Activated CD8-positive, alpha-beta memory T cell treated with anti-CD3 and anti-CD28 coated beads for 1 hour (primary cell): ENCODE results near the gene USP31.
A peak's percentile ranks its signal among the peaks of the same experiment; 100 is the strongest.

Source experiments
- DNase-seq, 2 donors: peaks; one replicate each; pipeline ENCODE4 v3.0.0-alpha.2; 2020; ENCODE audit warnings: low read depth in 1 of 2; ENCODE audit errors: extremely low read depth in 1 of 2

Gene USP31

DNA sequence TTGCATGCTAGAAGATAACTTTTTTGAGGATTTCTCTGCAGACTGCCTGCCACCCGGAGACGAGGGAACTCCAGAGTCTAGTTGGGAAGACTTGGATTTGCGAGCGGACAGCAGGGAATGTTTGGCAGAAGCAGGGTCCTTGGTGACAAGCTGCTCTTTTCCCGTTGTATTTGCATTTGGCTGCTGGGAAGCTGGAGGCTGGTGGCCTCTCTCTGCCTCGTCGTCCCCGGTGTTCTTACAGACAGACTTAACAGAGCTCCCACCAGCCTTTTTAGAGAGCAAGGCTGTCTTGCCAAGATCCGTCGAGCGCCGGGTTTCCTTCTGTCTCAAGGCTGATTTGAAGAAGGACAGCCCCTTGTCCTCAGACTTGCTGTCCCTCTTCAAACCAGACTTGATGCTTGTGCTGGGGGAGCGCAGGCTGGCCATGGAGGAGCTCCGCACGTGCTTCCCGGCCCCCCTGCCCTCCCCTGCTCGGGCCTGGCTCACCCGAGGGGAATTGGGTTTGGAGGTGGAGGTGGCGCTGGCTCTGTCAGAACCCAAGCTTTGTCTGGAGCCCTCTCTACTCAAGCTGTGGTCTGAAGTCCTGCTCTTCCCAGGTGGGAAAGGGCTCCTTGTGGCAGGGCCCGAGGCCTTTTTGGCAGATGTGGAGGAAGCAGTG, 81.0 kb downstream of the USP31 start:
- DNase-seq, result no peak

DNA sequence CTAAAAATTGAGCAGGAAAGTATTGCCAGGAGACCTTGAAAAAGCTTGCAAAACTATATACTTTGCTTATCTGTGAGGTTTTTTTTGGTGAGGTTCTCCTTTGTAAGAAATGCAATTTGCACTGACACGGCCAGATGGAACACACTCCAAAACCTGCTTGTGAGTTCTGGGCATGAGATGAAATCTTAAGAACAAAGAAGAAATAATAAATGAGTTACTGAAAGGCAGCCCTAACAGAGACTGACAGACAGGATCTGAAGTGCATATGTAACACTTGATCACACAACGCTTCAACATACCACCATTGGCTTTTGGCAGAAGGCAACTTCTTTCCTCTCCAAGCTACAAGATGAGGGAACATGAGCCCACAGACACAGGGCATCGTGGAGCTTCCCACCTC, 82.6 kb downstream of the USP31 start:
- DNase-seq, result no peak

DNA sequence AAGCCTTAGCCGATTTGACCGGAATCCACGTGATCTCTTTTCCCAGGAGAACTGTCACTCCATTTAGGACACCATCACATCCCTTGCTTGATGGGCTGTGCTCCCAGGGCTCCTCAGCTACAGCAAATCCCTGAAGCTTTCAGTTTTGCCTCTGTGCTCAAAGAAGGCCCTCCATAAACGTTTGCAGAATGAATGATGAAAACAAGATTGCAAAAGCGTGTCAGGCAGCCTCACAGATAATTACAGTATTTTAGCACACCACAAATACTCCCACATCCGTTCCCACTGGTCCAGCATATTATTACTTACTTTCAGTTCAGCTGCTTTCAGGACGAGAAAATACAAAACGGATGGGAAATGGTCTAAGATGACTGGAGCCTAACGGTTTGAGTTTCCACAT, 84.6 kb downstream of the USP31 start:
- DNase-seq, result no peak

DNA sequence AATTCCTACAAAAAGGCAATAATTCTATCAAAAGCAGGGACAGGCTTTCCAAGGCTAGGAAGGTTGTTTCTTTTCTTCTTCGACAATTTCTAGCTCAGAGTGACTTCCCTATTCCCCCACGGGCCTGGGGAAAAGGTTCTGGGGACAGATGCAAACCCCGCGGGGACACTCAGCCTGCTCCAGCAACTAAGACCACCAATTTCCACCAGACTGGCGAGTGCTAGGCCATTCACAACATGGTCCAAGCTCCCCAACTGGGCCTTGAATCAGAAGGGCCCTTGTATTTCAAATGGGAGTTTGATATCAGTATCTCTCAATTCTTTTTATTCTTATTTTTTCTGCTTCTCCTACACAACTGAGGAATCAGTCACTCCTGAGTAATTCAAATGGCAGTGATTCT, 86.7 kb downstream of the USP31 start:
- DNase-seq, result no peak

DNA sequence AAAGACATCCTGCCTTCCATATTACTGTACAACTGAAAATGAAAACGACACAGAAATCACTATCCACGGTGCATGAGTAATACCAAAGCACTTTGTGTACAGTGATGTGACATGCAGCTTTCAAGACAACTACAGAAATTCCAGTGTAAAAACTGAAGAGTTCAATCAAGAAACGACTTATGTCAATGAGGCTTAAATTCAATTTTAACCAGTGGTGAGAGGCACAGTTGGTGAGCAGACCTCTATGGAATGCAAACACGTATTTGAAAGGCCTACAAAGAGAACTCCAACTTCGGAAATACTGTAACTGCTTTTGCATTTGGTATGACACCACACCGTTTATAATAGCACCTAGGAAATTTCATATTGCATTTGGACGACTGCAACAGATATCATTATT, 87.6 kb downstream of the USP31 start:
- no peak for DNase-seq

DNA sequence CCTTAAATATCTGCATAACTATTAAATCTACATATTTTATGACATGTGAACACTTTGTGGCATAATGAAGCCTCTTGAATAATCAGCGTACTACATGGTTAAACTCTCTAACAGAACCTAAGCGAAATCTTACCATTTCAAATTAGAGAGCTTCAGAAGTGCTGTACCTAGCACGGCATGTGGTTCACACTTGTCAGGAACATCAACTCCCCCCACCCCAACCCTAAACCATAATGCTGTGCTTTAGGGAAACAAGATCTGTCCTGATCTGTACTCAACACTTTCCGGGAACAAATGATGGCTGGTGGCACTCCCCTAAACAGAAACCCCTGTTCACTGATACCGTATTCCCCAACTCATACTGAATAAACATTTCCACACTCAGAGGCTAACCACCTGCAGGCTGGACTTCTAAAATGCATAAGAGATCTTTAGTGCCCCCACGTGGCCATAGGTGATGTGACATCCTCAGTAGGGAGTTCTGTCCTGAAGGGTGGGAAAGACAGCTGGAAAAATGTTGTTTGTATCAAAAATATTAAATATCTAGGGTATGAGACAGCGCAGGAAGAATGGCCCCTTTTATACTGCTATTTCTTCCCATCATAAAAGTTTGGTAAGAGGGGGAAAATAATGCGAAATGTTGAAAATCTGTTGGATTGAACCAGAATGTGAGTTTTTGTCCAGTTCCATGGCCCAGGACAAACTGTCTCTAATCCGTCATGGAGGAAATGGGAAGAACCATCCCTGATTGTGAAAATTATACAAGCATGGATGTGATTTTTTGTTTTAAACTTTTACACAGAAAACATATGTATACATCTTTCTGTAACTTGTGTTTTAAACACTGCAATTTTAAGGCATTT, 88.6 kb downstream of the USP31 start:
- DNase-seq, result peak; percentile 11 to 25

DNA sequence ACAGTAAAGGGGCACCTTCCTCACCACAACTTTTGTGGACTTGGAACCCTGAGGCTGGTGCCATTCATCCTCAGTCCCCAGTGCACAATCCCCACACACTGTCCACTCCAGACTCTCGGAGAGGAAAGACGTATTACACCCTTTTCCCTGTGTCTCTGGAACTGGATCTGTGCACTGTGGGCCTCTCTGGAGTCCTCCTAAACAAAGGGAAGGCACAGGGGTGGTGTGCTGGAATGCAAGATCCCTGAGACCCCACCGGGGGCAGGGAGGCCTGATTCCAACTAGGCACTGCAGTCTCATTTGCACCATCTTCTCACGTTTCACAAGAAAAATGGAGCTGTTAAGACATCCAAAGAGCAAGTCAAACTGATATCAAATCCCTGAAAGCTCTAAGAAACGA, 89.8 kb downstream of the USP31 start:
- DNase-seq, result no peak

DNA sequence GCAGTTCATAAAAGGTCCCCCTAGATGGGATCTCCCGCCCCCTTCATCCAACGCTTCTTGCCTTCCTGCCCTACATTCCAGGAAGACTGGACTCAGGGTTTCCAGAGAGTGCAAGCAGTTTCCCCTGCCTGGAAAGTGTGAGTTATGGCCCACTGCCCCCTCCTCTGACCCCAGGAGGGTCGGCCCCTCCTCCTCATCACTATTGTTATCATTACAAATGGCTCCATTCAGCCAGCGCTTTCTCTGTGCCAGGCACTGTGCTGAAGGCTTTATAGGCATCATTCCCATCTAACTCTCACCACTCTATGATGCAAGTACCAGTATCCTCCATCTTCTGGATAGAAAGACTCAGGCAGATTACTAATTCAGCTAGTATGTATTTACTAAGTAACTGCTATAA, 90.7 kb downstream of the USP31 start:
- no peak for DNase-seq

DNA sequence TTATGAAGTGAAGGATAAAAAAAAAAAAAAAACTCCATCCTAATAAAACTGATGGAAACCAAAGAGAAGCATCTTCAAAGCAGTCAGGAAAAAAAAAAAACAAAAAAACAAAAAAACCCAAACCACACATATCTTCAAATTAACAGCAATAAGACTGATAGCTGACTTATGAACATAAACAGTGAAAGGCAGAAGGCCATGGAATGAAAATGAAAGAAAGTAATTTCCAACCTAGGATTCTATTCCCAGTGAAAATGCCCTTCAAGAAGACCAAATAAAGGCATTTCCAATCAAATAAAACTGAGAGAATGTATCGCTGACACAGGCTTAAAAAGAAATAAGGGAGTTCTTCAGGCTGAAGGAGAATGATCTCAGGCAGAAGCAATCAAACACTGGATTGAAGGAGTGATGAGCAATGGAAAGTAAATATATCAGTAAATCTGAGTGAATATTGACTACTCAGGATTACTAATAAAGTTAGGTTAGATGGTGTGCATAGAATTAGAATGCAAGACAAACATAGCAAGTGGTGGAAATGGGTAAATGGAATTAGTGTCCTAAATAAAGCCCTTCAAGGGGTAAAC, 92.1 kb downstream of the USP31 start:
- DNase-seq, result no peak

DNA sequence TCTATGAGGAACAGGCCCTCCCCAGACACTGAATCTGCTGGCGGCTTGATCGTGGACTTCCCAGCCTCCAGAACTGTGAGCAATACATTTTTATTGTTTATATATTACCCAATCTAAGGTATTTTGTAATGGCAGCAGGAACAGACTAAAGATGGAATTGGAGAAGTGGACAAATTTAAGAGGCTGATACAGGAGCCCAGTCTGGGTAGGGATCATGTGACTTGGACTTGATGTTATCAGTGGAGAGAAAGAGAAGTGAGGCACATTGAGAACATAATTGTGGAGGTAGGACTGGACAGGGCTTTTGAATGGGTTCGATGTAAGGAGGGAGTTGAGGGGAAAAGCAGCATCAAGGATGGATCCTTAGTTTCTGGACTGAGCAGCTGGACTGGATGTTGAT, 93.8 kb downstream of the USP31 start:
- no peak for DNase-seq

DNA sequence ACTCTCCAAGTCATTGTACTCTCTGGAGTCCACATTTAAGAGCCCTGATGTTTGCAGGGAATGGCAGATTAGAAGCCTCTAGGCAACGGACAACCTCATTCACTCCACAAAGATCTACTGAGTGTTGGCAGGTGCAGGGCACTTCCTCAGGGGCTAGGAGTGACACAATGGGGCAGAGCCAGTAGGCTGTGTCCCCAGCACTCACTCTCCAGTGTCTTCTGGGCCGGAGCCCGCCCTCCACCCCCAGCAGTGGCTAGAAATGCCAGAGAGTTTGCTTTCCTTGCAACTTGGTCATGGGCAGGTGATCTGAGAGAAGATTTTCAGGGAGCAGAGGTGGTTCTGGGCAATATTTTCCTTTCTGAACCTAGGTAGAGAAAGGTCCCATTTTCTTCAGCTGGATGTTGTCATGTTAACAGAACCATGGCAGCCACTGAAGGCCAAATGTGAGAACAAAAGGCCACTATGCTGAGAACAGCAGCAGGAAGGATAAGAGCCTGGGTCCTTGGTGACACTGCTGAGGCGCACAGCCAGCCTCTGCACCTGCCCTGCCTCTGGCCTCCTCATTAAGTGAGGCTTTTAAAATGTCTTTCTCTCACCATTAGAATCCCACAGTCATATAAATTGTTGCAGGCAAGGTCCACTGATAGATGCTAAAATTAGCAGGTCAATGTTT, 96.2 kb downstream of the USP31 start:
- DNase-seq, result no peak

DNA sequence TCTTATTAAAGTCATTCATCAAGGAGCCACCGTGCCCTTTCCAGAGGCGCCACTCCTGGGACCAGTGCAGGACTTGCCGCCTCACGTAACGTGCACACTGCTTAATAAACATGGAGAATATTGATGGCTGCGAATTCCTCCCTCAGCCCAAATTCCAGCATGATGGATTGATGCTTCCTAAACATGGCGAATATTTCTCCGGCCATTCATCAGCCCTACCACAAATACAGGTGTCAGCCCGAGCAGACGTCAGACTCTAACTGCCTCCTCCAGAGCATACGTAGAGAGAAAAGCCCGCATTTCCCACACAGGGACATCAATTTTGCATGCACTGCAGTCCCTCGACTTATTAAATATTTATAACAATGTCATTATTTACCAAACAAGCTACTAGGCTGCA, 97.0 kb downstream of the USP31 start:
- no peak for DNase-seq

DNA sequence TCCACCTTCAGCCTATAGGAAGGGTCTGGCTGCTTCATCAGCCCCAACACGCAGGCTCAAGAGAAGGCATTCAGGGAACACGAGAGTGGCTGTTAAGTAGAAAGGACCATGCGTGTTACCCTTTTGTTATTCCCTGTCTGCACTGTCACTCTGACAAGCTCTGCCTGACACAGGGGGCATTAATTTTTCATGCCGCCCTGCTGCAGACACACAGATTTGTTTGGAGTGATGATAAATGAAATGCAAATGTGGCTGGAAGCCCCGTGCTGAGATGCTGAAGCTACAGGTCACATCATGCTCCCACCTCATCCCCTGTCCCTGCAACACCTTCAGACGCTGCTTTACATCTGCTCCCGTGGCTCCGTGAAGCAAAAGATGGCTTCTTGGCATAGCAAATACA, 97.7 kb downstream of the USP31 start:
- no peak for DNase-seq

DNA sequence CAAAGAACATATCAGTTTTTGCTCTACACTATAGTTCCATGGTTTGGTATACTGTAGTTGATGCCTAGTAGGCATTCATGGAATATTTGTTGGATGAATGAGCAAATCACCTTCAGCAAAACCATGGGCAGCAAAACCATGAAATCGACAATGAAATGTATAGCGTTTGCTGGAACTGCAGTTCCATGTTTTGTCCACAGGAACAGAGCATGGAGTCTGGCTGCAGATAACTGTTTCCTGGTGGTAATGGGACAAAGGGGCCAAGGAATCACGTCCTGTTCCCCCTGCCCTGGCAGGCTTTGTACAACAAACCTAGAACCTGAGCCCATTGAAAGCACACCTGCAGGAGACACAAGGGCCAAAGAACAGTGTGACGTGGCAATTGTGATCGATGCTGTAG, 101.1 kb downstream of the USP31 start:
- DNase-seq, result no peak

DNA sequence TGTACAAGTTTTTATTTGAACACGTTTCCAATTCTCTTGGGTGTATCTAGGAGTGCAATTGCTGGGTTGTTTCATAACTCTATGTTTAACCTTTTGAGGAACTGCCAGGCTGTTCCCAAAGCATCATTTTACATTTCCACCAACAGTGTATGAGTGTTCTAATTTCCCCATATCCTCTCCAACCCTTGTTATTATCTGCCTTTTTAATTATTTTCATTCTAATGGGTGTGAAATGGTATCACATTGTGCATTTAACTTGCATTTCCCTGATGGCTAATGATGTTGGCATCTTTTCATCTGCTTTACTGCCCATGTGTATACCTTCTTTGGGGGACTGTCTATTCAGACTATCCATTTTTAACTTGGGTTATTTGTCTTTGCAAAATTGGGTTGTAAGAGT, 104.2 kb downstream of the USP31 start:
- DNase-seq, result no peak

DNA sequence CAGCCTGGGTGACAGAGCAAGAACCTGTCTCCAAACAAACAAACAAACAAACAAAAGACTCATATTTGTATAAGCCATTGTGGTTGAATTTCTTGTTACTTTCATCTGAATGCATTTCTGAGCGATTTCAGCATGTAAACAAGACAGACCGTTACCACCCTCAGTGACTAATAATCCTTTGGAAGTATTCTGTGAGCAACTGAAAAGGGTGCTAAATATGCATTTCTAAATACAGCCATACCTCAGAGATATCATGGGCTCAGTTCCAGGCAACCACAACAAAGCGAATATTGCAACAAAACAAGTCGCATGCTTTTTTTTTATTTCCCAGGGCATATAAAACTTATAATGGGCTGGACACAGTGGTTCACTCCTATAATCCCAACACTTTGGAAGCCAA, 109.0 kb downstream of the USP31 start:
- no peak for DNase-seq

DNA sequence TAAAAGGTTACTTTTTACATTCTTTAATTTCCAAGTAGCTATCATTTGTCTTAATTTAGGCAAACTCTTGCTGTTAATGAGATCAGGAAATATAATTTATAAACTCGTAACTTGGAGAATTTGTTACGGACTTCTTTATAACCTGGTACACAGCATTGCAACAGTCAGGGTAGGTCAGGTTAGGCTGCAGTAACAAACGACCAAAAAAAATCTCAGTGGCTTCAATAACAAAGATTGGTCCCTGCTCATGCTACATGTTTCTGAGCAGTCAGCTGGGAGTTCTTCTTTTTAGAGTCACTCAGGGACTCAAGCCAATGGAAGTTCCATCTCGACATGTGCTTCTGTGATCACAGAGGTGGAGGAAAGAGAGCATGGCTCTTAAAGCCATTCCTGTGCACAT, 110.1 kb downstream of the USP31 start:
- no peak for DNase-seq

DNA sequence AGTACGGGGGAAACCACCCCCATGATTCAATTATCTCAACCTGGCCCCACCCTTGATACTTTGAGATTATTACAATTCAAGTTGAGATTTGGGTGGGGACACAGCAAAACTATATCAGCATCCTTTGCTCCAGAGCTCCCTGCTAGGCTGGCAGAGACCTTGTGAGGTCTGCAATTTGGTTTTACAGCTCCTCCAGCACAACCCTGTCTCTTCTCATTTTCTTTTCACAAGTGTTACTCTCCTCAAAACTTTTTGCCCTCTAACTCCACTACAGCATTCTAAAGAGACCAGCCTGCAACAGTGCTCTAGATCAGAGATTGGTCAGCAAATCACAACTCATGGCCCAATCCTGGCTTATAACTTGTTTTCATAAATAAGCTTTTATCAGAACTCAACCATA, 114.0 kb downstream of the USP31 start:
- no peak for DNase-seq

DNA sequence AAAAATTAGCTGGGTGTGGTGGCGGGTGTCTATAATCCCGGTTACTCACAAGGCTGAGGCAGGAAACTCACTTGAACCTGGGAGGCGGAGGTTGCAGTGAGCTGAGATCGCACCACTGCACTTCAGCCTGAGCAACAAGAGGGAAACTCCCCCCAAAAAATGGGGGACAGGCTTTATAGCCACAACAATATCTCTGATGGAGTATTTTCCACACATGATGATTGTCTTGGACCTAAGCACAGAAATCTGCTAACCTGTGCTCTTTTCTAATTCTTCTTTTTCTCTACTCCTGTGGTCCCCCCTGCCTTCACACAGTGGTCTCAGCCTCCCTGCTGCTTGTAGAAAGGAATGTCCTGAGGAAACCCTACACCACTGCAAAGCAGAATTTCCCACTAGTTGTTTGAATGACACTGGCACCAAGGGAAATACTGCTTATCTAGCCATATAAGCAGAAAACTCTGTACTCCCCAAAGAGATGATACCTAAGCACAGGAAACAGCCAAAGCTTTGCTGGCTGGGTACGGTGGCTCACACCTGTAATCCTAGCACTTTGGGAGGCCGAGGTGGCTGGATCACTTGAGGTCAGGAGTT, 117.6 kb downstream of the USP31 start:
- no peak for DNase-seq

DNA sequence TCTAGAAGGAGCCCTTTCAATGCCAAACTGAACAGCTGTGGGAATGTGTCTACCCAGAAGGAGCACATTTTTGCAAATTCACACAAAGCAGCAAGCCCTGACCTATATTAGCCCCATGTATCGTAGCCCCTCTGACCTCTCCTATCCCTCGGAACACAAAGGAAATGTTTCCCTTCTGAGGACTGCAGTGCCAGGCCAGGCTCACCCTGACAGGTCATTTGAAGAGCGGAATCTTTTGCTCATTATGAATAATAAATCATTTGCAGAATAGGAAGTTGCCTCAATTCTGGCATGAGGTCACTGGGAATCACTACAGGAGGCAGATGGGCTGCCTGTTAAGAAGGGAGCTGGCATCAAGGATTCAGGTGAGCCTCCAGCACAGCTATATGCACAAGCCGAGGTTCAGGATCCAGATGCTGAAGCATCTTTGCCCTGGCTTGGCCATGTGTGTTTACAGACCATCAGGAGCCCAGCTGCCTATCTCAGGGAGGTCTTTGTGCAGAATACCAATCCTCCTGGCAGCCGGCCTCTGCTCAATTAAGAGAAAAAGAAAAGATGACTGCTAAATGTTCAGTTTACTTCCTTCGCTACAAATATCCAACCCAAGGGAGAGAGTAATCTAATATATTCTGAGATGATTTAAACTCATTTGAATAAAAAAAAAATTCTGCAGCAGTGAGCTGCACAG, 119.4 kb downstream of the USP31 start:
- DNase-seq, result no peak

DNA sequence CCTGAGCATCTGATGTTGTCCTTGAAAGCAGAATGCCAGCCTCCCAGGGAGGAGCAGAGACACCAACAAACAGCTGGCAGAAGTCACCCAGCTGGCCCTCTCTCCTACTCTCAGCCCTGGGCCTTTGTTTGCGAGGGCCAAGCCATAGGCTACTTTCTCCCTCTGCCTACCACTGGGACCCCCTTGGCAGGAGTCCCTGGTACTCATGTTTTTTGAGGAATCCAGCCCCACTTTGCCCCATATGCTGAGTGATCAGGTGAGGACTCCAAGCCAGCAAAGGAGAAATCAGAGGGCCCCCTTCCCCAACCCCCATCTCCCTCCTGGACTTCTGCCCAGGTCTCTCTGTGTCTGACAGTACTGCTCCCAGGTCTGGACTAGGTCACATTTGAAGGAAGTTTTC, 121.9 kb downstream of the USP31 start:
- no peak for DNase-seq
